Embryonic facial prominence (tissue), 1 donor: ENCODE data around the gene PCIF1.
"Not testable (repeated sequence)": the region's sequence is repeated elsewhere in the genome, so short reads cannot be mapped to it uniquely, and the experiment has no call there.

Experiments used
- DNase-seq: peaks from one replicate; pipeline ENCODE4 v3.0.0-alpha.2; 2016; ENCODE audit errors: extremely low spot score

Gene PCIF1

GRCh38 chr20:45934586-45935415 is at the start of gene PCIF1:
Gene PCIF1 (plus strand): TSS chr20:45934683. CDS start chr20:45939000, 4,317 bp downstream.
- peak; percentile 97 for DNase-seq

DNA sequence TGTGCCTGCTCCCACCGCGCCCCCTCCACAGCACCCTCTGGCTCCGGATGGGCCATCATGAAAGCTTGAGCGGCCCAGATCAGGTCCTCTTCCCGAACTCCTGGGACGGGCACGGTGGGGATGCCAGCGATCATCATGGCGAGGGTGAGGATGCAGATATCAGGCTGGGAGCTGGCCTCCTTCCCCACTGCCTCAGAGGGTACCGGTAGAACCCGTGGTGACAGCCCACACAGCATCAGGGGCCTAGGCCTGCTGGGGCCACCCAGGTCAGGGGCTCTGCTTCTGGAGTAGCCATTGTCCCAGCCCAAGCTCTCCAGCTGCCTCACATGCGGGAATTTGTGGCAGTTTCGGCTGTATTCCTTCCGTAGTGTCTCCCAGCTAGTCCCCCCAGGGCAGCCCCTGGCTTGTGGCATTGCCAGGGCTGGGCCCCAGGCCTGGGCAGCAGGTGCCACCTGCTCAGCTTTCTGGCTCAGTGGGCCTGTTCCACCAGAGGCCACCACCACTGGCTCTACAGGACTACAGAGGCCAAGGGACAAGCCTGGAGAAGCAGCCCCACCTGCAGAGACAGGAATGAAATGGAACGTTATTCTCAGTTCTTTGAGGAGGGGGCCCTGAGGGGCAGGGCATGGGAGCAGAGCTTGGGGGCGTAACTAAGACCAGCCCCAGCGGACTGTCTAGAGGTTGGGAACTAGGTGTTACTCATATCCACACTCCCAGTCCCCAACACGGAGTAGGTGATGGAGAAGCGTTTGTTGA is 47.7 kb upstream of the PCIF1 start:
- DNase-seq: no peak

- DNase-seq: no peak
Observed at GRCh38 chr20:45887346-45887715, 47.2 kb upstream of the PCIF1 start, which contains the start of gene SPATA25. Gene SPATA25 (minus strand): TSS chr20:45887622. CDS start chr20:45887590, 32 bp downstream.

GRCh38 chr20:45888681-45889080 is 45.8 kb upstream of the PCIF1 start:
- DNase-seq: no peak

DNA sequence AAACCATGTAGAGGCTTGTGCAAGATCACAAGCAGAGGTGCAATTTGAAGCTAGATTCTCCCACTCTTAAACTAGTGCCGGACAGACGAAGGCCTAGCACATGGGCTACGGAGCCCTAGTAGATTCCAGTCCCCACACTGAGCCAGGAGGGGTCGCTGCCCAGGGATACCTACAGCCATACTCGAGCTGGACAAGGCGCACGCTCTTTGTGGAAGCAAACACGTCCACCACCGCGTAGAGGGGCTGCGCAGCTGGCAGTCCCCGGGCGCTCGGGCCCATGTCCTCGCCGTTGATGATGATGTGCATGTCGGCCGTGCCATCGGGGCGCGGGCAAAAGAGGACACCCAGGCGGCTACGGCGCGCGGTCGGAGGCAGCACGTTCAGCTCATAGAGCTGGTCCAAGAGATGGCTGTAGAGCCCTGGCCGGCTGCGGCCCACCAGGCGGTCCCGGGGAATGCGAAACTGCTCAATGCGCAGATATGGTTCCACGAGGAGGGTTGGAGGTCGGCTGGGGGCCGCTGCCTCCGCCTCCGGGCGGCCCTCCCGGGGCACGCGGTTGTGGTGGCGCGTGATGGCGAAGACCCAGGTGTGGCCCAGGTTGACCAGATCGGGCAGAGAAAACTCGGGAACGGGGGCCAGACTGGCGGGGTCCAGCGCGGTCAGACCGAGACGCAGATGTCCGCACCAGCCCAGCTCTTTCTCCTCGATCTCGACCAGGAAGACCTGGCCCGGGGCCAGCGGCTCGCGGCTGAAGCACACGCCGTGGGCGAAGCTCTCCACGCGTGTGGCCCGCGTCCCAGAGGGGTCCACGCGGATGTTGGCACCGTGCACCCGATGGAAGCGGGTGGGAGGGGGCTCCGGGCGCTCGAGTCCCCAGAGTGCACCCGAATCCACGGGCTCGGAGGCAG is 44.2 kb upstream of the PCIF1 start:
- DNase-seq: peak; percentile 31

DNA sequence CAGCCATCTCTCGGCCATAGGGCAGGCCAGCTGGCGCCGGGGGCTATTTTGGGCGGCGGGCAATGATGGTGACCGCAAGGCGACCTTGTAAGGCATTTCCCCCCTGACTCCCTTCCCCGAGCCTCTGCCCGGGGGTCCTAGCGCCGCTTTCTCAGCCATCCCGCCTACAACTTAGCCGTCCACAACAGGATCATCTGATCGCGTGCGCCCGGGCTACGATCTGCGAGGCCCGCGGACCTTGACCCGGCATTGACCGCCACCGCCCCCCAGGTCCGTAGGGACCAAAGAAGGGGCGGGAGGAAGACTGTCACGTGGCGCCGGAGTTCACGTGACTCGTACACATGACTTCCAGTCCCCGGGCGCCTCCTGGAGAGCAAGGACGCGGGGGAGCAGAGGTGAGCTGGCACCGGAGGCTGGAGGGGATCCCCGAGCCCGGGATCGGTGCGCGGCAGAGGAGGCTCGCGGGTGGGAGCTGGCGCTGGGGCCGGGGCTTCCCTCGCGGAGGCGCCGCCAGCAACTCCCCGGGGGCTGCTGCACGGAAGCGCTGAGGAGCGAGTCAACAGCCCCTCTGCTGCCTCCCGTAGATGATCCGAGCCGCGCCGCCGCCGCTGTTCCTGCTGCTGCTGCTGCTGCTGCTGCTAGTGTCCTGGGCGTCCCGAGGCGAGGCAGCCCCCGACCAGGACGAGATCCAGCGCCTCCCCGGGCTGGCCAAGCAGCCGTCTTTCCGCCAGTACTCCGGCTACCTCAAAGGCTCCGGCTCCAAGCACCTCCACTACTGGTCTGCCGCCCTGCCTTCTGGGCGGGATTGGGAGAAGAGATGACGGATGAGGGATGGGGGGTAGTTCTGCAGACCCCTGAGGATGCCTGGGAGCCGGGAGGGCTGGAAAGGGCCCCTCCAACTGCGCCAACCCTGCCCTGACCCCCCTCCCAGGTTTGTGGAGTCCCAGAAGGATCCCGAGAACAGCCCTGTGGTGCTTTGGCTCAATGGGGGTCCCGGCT is 43.2 kb upstream of the PCIF1 start, which contains the start of the genes CTSA and NEURL2:
TSS of gene CTSA (plus strand) at position 351 of the 999 bp plus-strand sequence. CDS start at position 585, 234 bp downstream.
TSS of gene NEURL2 (minus strand) at position 224 of the 999 bp plus-strand sequence. CDS start at position 7, 217 bp downstream.
- peak; percentile 77 for DNase-seq

DNA sequence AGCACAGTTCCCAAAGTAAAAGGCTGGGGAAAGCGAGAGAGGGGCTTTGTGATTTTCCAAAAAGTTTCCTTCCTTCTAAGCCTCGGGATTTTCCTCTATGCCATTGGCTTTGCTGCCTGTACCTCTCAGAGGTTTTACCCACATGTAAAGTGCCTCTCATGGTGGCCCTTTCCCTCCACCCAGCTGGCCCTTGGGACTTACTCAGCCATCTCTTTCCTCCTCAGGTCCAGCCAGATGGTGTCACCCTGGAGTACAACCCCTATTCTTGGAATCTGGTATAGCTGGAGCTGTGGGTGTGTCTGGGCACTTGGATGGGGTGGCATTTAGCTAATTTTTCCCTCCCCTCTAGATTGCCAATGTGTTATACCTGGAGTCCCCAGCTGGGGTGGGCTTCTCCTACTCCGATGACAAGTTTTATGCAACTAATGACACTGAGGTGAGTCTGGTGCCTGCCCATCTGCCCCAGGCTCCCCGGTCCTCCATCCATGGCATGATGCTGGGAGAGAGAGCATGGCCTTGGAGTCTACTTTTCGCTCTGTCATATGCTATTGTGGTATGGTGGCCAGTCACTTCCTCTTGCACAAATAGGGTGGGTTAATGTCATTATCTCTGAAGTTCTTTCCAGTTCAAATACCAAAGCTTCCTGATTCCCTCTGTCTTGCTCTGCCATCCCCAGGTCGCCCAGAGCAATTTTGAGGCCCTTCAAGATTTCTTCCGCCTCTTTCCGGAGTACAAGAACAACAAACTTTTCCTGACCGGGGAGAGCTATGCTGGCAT is 42.2 kb upstream of the PCIF1 start:
- no peak for DNase-seq

DNA sequence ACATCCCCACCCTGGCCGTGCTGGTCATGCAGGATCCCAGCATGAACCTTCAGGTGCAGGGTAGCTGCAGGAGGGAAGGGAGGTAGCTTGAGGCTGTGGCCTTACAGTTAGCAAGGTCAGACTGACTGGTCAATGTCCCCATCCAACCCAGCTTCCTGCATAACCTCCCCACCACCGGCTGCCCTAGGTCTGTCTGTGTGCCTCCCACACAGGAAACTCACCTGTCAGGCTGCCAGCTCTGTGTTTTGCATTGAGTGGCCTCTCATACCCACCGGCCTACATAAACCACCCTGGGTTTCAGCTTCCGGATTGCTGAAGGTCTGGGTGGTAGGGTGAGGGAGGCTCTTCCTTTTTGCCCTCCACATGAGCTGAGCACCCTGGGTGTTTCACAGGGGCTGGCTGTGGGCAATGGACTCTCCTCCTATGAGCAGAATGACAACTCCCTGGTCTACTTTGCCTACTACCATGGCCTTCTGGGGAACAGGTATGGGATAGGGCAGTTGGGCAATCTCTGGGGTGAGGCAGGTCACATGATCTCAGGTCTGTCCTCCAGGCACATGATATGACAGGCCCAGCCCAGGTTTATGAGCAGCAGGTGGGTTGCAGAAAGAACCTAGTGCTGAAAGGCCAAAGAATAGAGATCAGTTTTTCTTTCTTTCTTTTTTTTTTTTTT is 41.5 kb upstream of the PCIF1 start:
- DNase-seq: no peak

DNA sequence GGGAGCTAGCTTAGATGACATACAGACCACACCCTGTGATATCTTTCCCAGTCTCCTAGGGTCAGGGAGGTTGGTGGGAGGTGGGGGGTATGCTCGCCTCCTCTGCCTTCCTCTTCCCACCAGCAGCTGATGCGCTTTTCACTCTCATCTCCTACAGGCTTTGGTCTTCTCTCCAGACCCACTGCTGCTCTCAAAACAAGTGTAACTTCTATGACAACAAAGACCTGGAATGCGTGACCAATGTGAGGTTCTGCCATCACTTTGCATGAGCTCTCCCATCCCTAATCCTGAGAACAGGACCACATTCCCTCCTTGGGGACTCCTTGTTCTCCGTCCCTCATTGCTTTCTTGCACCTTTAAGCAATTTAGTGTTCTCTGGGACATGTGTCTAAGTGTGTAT is 40.7 kb upstream of the PCIF1 start:
- DNase-seq: no peak

GRCh38 chr20:45894797-45895196 is 39.7 kb upstream of the PCIF1 start:
- no peak for DNase-seq

- DNase-seq: no peak
Observed at GRCh38 chr20:45896641-45897161, 37.8 kb upstream of the PCIF1 start.

DNA sequence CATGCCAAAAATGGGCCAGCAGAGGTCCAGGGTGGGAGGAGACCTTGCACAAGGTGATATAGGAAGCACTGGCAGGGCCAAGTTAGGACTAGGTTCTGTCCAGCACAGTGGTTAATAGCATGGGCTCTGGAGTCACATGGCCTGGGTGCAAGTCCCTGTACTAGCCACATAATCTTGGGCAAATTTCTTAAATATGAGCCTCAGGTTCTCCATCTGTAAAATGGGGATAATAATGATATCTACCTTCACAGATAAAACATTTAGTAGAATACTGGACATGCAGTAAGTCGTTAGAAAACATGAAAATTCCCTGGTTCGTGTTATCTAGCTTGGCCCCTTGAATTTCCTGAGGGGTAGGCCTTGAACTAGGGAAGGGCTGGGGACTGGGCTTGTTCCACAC is 37.2 kb upstream of the PCIF1 start:
- no peak for DNase-seq

GRCh38 chr20:45897692-45898091 is 36.8 kb upstream of the PCIF1 start:
- no peak for DNase-seq

DNA sequence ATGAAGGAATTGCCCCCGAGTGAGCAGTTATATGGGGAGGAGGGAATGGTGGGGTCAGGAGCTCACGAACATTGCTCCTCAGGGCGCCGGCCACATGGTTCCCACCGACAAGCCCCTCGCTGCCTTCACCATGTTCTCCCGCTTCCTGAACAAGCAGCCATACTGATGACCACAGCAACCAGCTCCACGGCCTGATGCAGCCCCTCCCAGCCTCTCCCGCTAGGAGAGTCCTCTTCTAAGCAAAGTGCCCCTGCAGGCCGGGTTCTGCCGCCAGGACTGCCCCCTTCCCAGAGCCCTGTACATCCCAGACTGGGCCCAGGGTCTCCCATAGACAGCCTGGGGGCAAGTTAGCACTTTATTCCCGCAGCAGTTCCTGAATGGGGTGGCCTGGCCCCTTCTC is 36.2 kb upstream of the PCIF1 start:
- DNase-seq: no peak

DNA sequence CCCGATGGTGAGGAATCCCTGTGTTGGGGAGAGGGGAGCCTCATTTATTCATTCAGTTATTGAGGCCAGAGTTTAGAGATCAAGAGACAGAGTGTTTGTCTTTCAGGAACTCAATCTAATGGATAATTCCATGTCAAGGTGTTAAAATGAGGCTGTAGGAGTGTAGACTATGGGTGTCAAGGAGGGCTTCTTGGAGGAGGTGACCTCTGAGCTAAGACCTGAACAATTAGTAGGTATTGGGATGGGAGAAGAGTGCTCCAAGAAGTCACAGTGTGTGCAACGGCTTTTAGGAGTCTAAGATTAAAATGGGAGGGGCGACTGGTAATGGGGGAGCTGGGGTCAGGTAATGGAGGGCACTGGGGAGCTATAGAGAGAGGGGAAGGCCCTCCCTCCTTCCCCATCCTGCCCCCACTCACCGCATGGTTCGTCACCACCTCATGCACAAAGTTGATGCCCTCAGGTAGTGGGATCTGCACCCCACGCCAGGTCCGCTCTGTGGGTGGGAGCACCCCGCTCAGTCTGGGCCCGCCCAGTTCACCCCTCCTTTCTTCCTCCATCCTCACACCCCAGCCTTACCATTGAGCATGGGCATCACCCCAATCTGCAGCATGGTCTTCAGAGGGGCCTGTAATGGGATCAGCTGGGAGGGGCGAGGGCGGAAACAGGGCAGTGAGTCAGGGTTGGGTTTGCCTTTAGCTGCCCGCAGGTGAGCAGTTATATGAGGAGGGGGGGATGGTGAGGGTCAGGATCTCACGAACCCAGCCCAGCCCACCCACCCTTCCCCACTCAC is 35.2 kb upstream of the PCIF1 start:
- DNase-seq: no peak

DNA sequence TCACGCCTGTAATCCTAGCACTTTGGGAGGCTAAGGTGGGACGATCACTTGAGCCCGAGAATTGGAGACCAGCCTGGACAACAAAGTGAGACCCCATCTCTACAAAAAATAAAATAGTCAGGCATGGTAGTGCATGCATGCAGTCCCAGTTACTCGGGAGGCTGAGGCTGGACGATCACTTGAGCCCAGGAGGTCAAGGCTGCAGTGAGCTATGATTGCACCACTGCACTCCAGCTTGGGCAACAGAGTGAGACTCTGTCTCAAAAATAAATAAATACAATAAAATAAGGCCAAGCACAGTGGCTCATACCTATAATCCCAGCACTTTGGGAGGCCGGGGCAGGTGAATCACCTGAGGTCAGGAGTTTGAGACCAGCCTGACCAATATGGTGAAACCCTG is 33.2 kb upstream of the PCIF1 start:
- DNase-seq: not testable (repeated sequence)

GRCh38 chr20:45902199-45902701 is 32.2 kb upstream of the PCIF1 start:
- no peak for DNase-seq
